HEK293 (cell line): ENCODE measurements around the gene ZNF32.

Experiments used
- CTCF ChIP-seq: fragments of 450-650 bp; formaldehyde crosslinking; IDR thresholded peaks from 2 replicates; pipeline ENCODE4 v1.5.1; 2016; ENCODE audit warnings: missing biosample characterization, missing genetic modification characterization
- SETDB1 ChIP-seq: IDR thresholded peaks from one replicate; pipeline ENCODE4 v1.6.1; 2017; ENCODE audit warnings: mild to moderate bottlenecking, low read length, moderate library complexity, mixed read lengths; ENCODE audit not compliant: insufficient read length
- ZBTB17 ChIP-seq: fragments of 450-650 bp; formaldehyde crosslinking; IDR thresholded peaks from 2 replicates; pipeline ENCODE4 v1.5.1; 2016; ENCODE audit warnings: missing biosample characterization, missing genetic modification characterization
- ZFP69B ChIP-seq: fragments of 450-650 bp; formaldehyde crosslinking; IDR thresholded peaks from 2 replicates; pipeline ENCODE4 v1.5.1; 2016; ENCODE audit warnings: missing biosample characterization, missing genetic modification characterization
- ZNF157 ChIP-seq: fragments of 450-650 bp; formaldehyde crosslinking; IDR thresholded peaks from 2 replicates; pipeline ENCODE4 v1.5.1; 2016; ENCODE audit warnings: missing biosample characterization, missing genetic modification characterization
- ZNF16 ChIP-seq: fragments of 450-650 bp; formaldehyde crosslinking; IDR thresholded peaks from 2 replicates; pipeline ENCODE4 v1.5.1; 2016; ENCODE audit warnings: low read depth, missing biosample characterization, missing genetic modification characterization
- ZNF24 ChIP-seq: fragments of 450-650 bp; formaldehyde crosslinking; IDR thresholded peaks from 2 replicates; pipeline ENCODE4 v1.5.1; 2016; ENCODE audit warnings: missing biosample characterization, missing genetic modification characterization
- ZSCAN4 ChIP-seq: fragments of 450-650 bp; formaldehyde crosslinking; IDR thresholded peaks from 2 replicates; pipeline ENCODE4 v1.5.1; 2017; ENCODE audit warnings: missing biosample characterization, missing genetic modification characterization

GRCh38 chr10:43686414-43686813, 37.7 kb upstream of the ZNF32 start:
- TF ChIP-seq CTCF (tag by site-specific recombination) (no peak), ZNF16 (no peak), ZNF24 (tag by site-specific recombination) (no peak), SETDB1 (no peak), ZSCAN4 (tag by site-specific recombination) (no peak), ZBTB17 (tag by site-specific recombination) (no peak), ZFP69B (tag by site-specific recombination) (no peak), ZNF157 (tag by site-specific recombination) (no peak)
